ENCODE measurements around the gene ZNF227. TPM values are rescaled to one million over a fixed set of nuclear protein-coding genes. Genes with fewer than 3 reads are reported as not detected.

The ZNF227 gene
- total RNA-seq, 4 donors from 2014 or later, result 19.7 to 43.8 (median 29.2) TPM

DNA sequence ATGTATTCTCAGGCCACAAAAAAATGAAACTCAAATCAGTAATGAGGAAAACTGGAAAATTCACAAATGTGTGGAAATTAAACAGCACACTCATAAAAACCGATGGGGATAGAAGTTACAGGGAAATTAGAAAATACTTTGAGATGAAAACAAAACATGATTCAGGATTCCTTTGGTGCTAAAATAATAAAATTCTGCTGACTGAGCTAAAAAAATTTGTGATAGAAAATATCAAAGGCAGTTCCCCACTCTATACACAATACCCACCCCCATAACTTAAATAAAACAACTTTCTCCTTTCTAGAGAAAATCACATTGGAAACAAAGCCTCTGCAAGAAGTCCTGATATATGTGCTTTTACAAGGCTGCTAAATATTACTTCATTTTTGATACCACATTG, 45.8 kb downstream of the ZNF227 start:
- Histone ChIP-seq H3K27ac (no peak overlapping the region), H3K36me3 (no peaks in the 10 kb centered on the region), H3K4me1 (no peaks in the 10 kb centered on the region), H3K4me3 (no peak overlapping the region), H3K27me3 (no peaks in the 10 kb centered on the region), H3K9me3 (peaks cover 0 to 43% of the 10 kb centered on the region in 2 donors)
- intact Hi-C loops (cut with DNase I; ENCODE audit: low total_unique reads), result no loop called here
- no peak for TF ChIP-seq POLR2A (IDR thresholded peaks at IDR 0.05)
- TF ChIP-seq, protein P1, sequence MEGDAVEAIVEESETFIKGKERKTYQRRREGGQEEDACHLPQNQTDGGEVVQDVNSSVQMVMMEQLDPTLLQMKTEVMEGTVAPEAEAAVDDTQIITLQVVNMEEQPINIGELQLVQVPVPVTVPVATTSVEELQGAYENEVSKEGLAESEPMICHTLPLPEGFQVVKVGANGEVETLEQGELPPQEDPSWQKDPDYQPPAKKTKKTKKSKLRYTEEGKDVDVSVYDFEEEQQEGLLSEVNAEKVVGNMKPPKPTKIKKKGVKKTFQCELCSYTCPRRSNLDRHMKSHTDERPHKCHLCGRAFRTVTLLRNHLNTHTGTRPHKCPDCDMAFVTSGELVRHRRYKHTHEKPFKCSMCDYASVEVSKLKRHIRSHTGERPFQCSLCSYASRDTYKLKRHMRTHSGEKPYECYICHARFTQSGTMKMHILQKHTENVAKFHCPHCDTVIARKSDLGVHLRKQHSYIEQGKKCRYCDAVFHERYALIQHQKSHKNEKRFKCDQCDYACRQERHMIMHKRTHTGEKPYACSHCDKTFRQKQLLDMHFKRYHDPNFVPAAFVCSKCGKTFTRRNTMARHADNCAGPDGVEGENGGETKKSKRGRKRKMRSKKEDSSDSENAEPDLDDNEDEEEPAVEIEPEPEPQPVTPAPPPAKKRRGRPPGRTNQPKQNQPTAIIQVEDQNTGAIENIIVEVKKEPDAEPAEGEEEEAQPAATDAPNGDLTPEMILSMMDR (IDR thresholded peaks at IDR 0.05), result no peak
- no peak for DNase-seq

DNA sequence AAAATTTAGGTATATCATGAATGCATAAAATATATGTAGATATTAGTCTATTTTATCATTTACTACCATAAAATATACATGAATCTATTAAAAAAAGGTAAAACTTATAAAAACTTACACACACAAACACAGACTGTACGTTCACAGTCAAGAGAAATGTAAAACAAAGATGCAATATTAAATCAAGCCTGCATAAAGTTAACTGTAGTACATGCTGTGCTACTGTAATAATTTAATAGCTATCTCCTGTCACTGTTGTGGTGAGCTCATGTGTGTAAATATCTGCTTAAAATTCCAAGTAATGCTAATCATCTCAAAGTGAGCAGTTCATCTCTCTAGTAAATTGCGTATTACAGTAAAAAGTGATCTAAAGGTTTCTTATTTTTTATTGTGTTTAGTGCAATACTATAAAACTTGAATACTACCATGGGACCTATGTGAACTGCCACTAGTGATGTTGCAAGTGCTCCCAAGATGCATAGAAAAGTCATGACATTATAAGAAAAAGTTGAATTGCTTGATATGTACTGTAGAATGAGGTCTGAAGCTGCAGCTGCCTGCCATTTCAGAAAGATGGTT, 46.6 kb downstream of the ZNF227 start:
- H3K27ac ChIP-seq, result no peak overlapping the region

DNA sequence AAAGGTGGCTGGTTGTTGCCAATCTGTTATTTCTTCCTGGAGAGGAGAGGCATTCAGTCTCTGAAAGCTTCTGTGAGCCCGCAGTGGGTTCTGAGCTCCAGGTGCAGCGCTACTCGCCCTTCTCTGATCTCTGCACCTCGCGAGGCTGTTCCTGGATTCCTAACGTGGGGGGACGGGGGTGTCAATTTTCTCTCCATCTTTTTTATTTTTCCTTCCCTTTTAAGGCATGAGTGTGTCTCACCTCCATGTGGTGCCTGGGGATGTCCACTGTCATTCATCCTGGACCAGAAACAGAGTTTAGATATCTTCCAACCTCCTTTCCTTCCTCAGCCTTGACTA, 48.0 kb downstream of the ZNF227 start:
- no peaks in the 10 kb centered on the region for H3K36me3 ChIP-seq
- DNase-seq, result no peak
- H3K4me1 ChIP-seq, result no peaks in the 10 kb centered on the region
- peaks cover 0 to 29% of the 10 kb centered on the region in 2 donors for H3K9me3 ChIP-seq
- H3K27ac ChIP-seq, result no peak overlapping the region
- H3K27me3 ChIP-seq, result no peaks in the 10 kb centered on the region
- intact Hi-C loops (cut with DNase I; ENCODE audit: low total_unique reads), result no loop called here
- H3K4me3 ChIP-seq, result no peak overlapping the region
- TF ChIP-seq, protein P1 (IDR thresholded peaks at IDR 0.05), result no peak
- no peak for TF ChIP-seq POLR2A (IDR thresholded peaks at IDR 0.05)

More for the DNA sequence above, 46.6 kb downstream of the ZNF227 start:
- DNase-seq, result no peak
- Histone ChIP-seq H3K27me3 (no peaks in the 10 kb centered on the region), H3K4me1 (no peaks in the 10 kb centered on the region), H3K36me3 (no peaks in the 10 kb centered on the region), H3K4me3 (no peak overlapping the region), H3K9me3 (peaks cover 0 to 41% of the 10 kb centered on the region in 2 donors)
- intact Hi-C loops (cut with DNase I; ENCODE audit: low total_unique reads), result no loop called here
- TF ChIP-seq POLR2A (IDR thresholded peaks at IDR 0.05), result no peak
- TF ChIP-seq, protein P1 (IDR thresholded peaks at IDR 0.05), result no peak

DNA sequence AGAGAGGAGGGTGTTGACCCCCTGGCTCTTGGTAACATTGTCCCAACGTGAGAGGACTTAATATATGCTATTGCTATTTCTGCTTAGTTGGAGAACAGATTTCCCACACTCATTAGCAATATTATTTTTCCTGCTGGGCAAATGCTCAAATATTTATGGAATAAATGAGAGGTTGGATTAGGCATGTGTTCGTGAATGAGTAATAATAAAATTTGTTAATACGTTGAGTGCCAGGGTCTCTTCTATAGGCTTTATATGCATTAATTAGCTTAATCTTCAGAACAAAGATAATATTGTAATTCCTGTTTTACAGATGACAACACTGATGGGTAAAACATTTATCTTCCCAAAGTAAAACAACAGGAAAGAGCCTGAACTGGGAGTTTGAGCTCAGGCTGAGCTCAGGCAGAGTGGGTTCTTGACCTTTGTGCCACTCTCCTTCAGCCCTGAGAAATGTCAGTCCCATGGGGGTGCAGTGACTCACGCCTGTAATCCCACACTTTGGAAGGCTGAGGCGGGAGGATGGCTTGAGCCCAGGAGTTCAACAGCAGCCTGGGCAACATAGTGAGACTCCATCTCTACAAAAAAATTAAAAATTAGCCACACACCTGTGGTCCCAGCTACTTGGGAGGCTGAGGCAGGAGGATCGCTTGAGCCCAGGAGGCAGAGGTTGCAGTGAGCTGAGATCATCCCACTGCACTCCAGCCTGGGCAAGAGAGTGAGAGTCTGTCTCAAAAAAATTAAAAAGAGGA, 48.5 kb downstream of the ZNF227 start:
- H3K9me3 ChIP-seq, result peaks cover 0 to 24% of the 10 kb centered on the region in 2 donors
- no peak for TF ChIP-seq POLR2A (IDR thresholded peaks at IDR 0.05)
- TF ChIP-seq, protein P1 (IDR thresholded peaks at IDR 0.05), result no peak
- no peaks in the 10 kb centered on the region for H3K27me3 ChIP-seq
- no peak overlapping the region for H3K27ac ChIP-seq
- no peak for DNase-seq
- intact Hi-C loops (cut with DNase I; ENCODE audit: low total_unique reads), result no loop called here
- H3K36me3 ChIP-seq, result no peaks in the 10 kb centered on the region
- H3K4me3 ChIP-seq, result no peak overlapping the region
- no peaks in the 10 kb centered on the region for H3K4me1 ChIP-seq

DNA sequence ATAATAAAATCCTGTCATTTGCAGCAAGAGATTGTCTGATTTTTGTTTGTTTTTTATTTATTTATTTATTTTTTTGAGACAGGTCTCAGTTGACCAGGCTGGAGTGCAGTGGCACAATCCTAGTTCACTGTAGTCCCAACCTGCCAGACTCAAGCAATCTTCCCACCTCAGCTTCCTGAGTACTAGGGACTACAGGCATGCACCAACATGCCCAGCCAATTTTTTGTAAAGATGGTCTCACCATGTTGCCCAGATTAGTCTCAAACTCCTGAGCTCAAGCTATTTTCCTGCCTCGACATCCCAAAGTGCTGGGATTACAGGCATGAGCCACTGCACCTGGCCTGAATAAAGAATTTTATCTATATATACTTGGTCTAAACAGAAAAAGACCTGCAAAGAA, 65.0 kb downstream of the ZNF227 start:
- H3K4me1 ChIP-seq, result no peaks in the 10 kb centered on the region
- H3K9me3 ChIP-seq, result peaks cover 0 to 26% of the 10 kb centered on the region in 2 donors
- no peak overlapping the region for H3K27ac ChIP-seq
- TF ChIP-seq, protein P1 (IDR thresholded peaks at IDR 0.05), result no peak
- TF ChIP-seq POLR2A (IDR thresholded peaks at IDR 0.05), result no peak
- no peaks in the 10 kb centered on the region for H3K36me3 ChIP-seq
- no peak overlapping the region for H3K4me3 ChIP-seq
- H3K27me3 ChIP-seq, result no peaks in the 10 kb centered on the region
- no peak for DNase-seq
- intact Hi-C loops (cut with DNase I; ENCODE audit: low total_unique reads), result no loop called here

All from uterus (tissue), 4 donors.